T-helper 2 cell treated with Interferon-gamma antibody and Interleukin-4, amounts not matched to agents 5 μg/mL and 100 μg/mL, for 36 hours (primary cell): ENCODE data around the gene LMAN2L.

Source experiments
- DNase-seq: peaks from one replicate; pipeline ENCODE4 v3.0.0; 2021; ENCODE audit warnings: low spot score
- H3K27ac Mint-ChIP-seq: one replicate; pipeline ENCODE4 v1.8.0; 2021; ENCODE audit warnings: mild to moderate bottlenecking, mixed read lengths
- H3K27me3 Mint-ChIP-seq: one replicate; pipeline ENCODE4 v1.8.0; 2021; ENCODE audit warnings: low read depth, mixed read lengths
- H3K36me3 Mint-ChIP-seq: one replicate; pipeline ENCODE4 v1.8.0; 2021; ENCODE audit warnings: low read depth, mixed read lengths
- H3K4me1 Mint-ChIP-seq: one replicate; pipeline ENCODE4 v1.8.0; 2021; ENCODE audit warnings: low read depth, mixed read lengths
- H3K4me3 Mint-ChIP-seq: one replicate; pipeline ENCODE4 v1.8.0; 2022; ENCODE audit warnings: mild to moderate bottlenecking, moderate library complexity, mixed read lengths
- H3K9me3 Mint-ChIP-seq: one replicate; pipeline ENCODE4 v1.8.0; 2021; ENCODE audit warnings: mixed read lengths

LMAN2L gene

DNA sequence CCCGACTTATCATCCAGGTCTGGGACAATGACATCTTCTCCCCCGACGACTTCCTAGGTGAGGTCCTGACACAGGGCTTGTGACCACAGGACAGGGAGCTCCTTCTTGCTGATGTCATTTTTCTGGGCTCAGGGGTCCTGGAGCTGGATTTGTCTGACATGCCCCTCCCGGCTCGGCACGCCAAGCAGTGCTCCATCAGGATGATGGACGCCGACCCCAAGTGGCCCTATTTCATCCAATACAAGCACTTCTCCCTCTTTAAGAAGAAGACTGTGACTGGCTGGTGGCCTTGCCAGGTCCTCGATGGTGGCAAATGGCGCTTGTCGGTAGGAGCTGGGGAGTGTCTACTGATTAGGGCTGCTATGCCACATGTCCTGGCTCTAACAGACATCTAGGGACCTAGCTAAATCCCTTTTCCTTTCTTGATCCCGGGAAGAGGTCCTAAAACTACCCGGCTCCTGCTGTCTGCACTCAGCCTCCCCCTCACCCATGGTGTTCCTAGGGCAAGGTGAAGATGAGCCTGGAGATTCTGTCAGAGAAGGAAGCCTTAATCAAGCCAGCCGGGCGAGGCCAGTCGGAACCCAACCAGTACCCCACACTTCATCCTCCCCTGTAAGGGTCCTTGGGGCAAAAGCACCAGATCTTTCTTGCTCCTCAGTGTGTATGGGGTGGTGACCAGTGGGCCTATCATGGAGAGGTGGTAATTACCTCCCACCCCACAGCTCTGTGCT, 36.7 kb downstream of the LMAN2L start:
- DNase-seq, result no peak
- no peaks in the 10 kb centered on the region for H3K9me3 Mint-ChIP-seq
- H3K27ac Mint-ChIP-seq, result no peak overlapping the region
- no peaks in the 10 kb centered on the region for H3K27me3 Mint-ChIP-seq
- no peak overlapping the region for H3K4me3 Mint-ChIP-seq
- peaks cover 15% of the 10 kb centered on the region for H3K36me3 Mint-ChIP-seq
- H3K4me1 Mint-ChIP-seq, result no peaks in the 10 kb centered on the region

DNA sequence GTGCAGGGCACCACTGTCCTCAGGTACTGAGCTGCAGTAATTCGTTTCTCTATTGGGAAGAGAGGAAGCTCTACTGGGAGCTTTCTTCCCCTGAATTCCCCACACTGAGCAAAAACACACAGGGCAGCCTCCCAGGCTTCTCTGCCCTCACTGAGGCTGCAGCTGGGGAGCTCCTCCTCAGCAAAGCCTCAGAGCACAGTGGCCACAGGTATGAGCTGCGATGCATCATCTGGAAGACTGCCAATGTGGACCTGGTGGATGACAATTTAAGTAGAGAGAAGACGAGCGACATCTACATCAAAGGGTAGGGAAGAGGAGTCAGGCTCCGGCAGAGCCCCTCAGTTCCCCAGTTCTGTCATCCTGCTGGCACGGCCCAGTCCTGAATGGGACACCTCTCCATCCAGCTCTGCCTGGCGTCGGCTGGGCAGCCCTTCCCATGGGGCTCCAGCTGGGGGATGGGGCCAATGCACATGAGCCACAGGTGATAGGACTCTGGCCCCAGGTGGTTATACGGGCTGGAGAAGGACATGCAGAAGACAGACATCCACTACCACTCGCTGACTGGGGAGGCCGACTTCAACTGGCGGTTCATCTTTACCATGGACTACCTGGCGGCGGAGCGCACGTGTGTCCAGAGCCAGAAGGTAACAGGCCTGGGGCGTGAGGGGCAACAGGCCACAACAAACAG, 37.6 kb downstream of the LMAN2L start:
- H3K4me1 Mint-ChIP-seq, result no peaks in the 10 kb centered on the region
- no peaks in the 10 kb centered on the region for H3K9me3 Mint-ChIP-seq
- no peaks in the 10 kb centered on the region for H3K27me3 Mint-ChIP-seq
- H3K4me3 Mint-ChIP-seq, result no peak overlapping the region
- no peak for DNase-seq
- peaks cover 11% of the 10 kb centered on the region for H3K36me3 Mint-ChIP-seq
- no peak overlapping the region for H3K27ac Mint-ChIP-seq

DNA sequence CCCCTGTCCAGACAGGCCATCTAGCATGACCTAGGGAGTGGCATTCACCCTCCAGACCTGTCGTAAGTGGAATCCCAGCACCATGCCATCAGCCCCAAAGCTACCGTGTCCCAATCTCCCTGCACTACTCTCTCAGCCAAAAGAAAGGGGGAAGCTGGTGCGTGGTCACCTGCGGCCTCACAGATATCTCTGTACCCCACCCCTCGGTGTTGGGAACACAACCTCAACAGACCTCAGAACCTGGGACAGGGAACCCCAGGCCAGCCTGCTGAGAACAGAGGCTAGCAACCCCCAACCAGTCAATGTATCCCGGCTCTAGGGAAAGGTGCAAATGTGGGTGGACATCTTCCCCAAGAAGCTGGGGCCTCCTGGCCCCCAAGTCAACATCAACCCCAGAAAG, 38.2 kb downstream of the LMAN2L start:
- Mint-ChIP-seq H3K36me3 (peaks cover 7% of the 10 kb centered on the region), H3K4me1 (no peaks in the 10 kb centered on the region), H3K9me3 (no peaks in the 10 kb centered on the region), H3K27ac (no peak overlapping the region), H3K4me3 (no peak overlapping the region), H3K27me3 (no peaks in the 10 kb centered on the region)
- DNase-seq, result no peak

DNA sequence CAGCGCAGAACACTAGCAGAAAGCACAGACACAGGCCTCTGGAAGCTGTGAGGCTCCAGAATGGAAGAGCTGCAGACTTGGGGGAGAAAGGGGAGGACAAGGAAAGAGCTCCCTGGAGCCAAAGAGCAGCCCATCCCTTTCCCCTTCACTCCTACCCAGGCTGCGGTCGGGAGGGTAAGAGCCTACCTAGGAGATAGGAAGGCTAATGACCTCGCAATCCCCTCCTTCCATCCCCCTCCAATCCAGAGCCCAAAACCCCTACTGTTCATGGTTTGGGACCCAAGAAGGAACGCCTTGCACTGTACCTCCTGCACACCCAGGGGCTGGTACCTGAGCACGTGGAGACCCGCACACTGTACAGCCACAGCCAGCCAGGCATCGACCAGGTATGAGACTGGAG, 39.8 kb downstream of the LMAN2L start:
- Mint-ChIP-seq H3K27ac (no peak overlapping the region), H3K36me3 (no peaks in the 10 kb centered on the region), H3K4me3 (no peak overlapping the region), H3K9me3 (no peaks in the 10 kb centered on the region), H3K27me3 (no peaks in the 10 kb centered on the region), H3K4me1 (no peaks in the 10 kb centered on the region)
- no peak for DNase-seq

DNA sequence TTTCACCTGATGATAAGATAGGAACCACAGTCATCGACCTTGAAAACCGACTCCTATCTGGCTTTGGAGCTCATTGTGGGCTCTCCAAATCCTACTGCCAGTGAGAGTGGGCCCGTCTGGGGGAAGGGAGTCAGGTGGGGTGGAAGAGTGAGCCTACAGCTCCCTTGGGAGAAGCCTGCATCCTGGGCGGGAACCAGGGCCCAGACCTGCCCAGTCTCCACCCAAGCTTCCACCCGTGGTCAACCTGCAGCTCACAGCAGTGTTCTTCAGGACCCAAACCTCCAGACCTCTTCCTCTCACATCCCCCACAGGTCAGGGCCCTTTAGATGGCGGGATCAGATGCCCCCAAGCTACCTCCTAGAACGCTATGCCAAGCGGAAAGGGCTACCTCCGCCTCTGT, 40.2 kb downstream of the LMAN2L start:
- Mint-ChIP-seq H3K27me3 (no peaks in the 10 kb centered on the region), H3K27ac (no peak overlapping the region), H3K9me3 (no peaks in the 10 kb centered on the region), H3K4me1 (no peaks in the 10 kb centered on the region), H3K36me3 (no peaks in the 10 kb centered on the region), H3K4me3 (no peak overlapping the region)
- DNase-seq, result no peak

DNA sequence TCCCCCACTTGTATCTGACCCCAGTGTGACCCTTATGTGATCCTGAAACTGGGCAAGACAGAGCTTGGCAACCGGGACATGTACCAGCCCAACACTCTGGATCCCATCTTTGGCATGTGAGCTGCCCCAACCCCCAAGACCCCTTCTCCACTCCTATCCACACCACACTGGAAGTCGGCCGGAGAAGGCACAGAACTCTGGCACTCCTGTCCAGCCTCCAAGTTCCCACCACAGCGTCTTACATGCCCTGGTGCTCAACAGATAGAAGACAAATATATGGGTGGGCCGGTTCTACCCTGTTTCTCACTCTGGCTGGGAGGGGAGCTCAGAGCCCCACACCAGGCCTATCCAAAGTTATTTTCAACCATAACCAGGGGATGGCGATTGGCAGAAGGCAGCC, 40.8 kb downstream of the LMAN2L start:
- no peaks in the 10 kb centered on the region for H3K27me3 Mint-ChIP-seq
- no peak for DNase-seq
- no peaks in the 10 kb centered on the region for H3K4me1 Mint-ChIP-seq
- H3K9me3 Mint-ChIP-seq, result no peaks in the 10 kb centered on the region
- no peaks in the 10 kb centered on the region for H3K36me3 Mint-ChIP-seq
- H3K4me3 Mint-ChIP-seq, result no peak overlapping the region
- H3K27ac Mint-ChIP-seq, result no peak overlapping the region

DNA sequence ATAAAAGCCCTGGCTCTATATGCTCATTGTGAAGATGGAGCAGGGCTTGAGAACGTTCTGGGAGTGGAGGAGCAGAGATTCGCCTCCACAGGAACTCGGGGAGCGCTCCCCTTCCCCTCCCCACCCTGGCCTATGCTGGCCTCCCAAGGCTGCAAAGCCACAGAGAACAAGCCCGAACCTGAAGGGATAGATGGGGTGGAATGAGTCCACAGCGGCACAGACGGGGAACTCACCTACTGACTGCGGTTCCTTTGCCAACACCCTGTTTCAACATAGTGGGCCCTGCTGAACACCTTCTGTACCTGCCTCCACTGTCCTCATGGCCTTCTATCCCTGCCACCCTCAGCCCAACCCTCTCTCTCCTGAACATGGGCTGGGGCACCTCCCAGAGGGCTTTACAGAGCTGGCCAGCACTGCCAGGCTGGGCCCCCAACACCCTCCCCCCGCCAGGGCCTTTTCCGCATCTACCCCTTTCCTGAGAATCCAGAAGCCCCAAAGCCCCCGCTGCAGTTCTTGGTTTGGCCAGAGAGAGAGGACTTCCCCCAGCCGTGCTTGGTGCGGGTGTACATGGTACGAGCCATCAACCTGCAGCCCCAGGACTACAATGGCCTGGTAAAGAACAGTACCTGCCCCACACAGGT, 41.5 kb downstream of the LMAN2L start:
- H3K4me1 Mint-ChIP-seq, result no peaks in the 10 kb centered on the region
- no peak overlapping the region for H3K27ac Mint-ChIP-seq
- H3K36me3 Mint-ChIP-seq, result no peaks in the 10 kb centered on the region
- no peak overlapping the region for H3K4me3 Mint-ChIP-seq
- H3K27me3 Mint-ChIP-seq, result no peaks in the 10 kb centered on the region
- no peak for DNase-seq
- no peaks in the 10 kb centered on the region for H3K9me3 Mint-ChIP-seq

DNA sequence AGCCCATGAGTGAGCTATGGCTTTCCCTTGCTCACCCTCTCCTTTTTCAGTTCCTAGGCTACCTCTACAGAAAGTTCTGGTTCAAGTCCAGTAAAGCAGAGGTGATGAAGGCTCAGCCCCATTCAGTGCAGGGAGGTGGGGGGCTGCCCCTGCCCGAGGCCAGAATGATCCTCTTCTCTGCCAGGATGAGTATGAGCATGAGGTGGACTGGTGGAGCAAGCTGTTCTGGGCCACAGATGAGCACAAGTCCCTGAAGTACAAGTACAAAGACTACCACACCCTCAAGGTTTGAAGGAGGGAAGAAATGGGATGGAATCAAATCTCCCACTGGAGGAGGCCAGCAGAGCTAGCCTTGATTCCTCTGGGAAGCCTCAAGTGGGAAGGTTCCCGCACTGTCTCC, 42.4 kb downstream of the LMAN2L start:
- Mint-ChIP-seq H3K27me3 (no peaks in the 10 kb centered on the region), H3K4me3 (no peak overlapping the region), H3K4me1 (no peaks in the 10 kb centered on the region), H3K27ac (no peak overlapping the region), H3K36me3 (no peaks in the 10 kb centered on the region), H3K9me3 (no peaks in the 10 kb centered on the region)
- no peak for DNase-seq

DNA sequence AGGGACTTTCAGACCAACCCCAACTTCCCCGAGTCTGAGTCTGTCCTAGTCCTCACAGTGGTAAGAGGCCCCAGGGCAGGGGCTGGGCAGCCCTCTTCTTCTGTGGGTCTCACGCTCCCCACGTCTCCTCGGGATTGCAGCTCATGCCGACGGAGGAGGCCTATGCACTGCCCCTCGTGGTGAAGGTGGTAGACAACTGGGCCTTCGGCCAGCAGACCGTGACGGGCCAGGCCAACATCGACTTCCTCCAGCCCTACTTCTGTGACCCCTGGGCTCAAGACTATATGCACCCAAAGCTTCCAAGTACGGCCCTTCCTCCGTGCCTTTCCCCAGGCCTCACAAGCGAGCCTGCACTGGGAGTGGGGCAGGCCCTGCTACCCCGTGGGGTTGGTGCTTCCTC, 44.3 kb downstream of the LMAN2L start:
- H3K27ac Mint-ChIP-seq, result no peak overlapping the region
- no peaks in the 10 kb centered on the region for H3K4me1 Mint-ChIP-seq
- no peak overlapping the region for H3K4me3 Mint-ChIP-seq
- no peak for DNase-seq
- H3K27me3 Mint-ChIP-seq, result no peaks in the 10 kb centered on the region
- no peaks in the 10 kb centered on the region for H3K9me3 Mint-ChIP-seq
- no peaks in the 10 kb centered on the region for H3K36me3 Mint-ChIP-seq

DNA sequence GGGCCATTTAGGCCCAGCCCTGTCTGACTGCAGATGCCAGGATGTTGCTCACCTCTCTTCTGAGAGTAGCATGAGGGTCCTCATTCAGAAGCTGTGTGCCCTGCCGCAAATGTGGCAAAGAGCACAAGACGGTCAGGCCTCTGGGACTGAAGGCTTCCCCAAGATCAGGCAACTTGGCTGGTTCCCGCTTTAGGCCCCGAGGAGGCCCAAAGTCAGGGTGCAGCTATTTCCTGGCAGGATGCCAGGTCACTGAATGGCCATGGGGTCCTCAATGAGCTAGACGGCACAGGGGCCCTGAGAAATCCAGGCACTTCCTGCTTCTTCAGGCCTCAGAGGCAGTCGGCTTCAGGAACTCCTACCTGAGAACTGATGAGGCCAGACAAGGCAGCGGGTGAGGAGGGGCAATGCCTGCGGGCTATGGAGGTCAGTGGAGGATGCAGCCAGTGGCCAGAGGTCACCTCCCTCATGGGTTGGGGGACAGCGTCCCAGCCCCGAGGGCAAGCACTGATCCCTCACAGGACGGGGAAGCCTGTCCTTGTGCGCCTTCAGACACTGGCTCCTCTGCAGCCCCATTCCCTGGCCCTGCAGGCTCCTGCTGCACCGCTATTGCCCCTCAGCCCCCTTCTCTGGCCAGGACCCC, 44.9 kb downstream of the LMAN2L start:
- Mint-ChIP-seq H3K27ac (no peak overlapping the region), H3K27me3 (no peaks in the 10 kb centered on the region), H3K4me1 (no peaks in the 10 kb centered on the region), H3K4me3 (no peak overlapping the region), H3K36me3 (no peaks in the 10 kb centered on the region), H3K9me3 (no peaks in the 10 kb centered on the region)
- DNase-seq, result no peak

DNA sequence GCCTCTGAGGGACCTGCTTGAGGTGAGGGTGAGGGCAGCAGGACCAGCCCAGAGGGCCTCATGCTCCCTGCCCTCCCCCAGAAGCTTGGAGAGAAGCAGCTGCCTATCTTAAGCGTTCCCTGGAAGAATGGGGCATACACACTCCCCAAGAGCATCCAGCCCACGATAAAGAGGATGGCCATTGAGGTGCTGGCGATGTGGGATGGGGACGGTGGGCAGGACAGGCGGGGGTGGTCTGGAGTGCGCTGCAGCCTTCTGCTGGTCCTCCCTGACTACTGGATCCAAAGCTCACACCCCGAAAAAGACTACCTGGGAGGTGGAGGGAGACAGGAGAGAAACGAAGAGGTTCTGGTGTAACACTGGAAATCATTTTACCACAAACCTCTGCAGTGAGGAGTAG, 45.6 kb downstream of the LMAN2L start:
- no peak overlapping the region for H3K27ac Mint-ChIP-seq
- no peak for DNase-seq
- no peaks in the 10 kb centered on the region for H3K4me1 Mint-ChIP-seq
- H3K9me3 Mint-ChIP-seq, result no peaks in the 10 kb centered on the region
- no peaks in the 10 kb centered on the region for H3K36me3 Mint-ChIP-seq
- H3K4me3 Mint-ChIP-seq, result no peak overlapping the region
- H3K27me3 Mint-ChIP-seq, result no peaks in the 10 kb centered on the region

DNA sequence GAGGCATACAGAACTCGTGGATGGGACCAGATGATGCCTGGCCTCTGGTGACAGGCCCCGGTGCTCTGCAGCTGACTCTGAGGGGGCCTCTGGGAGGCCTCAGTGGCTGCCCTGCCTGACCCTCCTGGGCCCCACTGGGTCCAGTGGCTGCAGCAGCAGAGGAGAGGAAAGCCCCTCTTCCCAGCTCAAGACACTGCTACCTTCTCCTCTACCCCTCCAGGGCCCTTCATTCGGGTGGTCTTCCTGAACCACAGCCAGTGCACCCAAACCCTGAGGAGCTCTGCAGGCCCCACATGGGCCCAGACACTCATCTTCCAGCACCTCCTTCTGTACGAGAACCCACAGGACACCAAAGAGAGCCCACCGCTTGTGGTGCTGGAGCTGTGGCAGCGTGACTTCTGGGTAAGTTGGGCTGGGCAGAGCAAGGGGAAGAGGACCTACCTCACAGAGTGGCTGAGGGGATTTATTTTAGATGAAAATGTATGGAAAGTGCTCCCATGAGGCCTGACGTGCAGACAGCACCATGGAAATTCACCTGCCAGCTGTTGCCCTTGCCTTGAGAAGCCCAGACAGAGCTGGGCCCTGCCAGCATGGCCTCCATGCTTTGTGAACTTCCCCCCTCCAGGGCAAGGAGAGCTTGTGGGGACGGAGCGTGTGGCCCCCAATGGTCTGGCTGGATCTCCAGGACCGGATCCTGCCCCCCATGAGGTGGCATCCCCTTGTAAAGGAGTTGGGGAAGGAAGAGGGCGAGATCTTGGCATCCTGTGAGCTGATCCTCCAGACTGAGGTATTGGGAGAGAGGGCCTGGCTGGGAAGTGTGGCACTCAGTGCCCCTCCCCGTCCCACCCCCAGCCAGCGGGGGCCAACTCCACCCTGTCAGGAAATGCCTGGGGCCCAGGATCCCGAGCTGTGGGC, 46.3 kb downstream of the LMAN2L start:
- Mint-ChIP-seq H3K4me3 (no peak overlapping the region), H3K9me3 (no peaks in the 10 kb centered on the region), H3K27ac (no peak overlapping the region), H3K27me3 (no peaks in the 10 kb centered on the region), H3K4me1 (no peaks in the 10 kb centered on the region), H3K36me3 (no peaks in the 10 kb centered on the region)
- no peak for DNase-seq

DNA sequence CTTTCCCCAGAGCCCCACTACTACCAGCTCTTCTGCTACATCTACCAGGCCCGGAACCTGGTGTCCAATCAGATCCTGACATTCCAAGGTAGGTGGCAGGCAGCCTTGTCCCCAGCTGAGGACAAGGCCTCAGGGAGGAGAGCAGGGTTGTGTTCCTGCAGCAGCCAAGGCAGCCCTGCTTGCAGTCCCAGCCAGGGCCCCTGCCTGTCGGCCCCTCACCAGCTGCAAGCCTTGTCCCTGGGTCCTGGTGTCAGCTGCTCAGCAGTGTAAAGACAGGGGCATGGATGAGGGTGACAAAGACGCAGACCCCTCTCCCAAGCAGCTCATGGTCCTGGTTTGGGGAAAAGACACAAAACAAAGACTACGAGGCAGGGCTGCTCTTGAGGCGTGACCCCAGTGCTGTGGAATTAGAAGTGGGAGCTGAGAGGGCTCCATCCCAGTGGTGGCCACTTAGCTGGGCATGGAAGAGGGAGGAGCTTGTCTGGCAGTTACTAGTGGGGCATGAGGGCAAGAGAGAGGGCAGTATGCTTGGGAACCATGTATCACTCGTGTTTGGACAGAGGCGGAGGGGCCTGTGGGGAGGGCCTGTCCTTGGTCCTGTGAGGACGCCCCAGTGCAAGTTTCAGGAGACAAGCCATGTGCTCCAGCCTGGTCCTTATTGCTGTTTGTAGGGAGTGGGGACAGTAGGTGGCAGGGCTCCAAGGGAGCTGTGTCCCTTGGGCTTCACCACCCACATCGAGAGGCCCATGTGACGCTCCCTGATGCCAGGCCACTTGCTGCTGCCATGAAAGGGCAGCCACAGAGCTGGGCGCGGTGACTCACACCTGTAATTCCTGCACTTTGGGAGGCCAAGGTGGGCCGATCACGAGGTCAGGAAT, 47.5 kb downstream of the LMAN2L start:
- H3K4me3 Mint-ChIP-seq, result no peak overlapping the region
- no peaks in the 10 kb centered on the region for H3K27me3 Mint-ChIP-seq
- H3K9me3 Mint-ChIP-seq, result no peaks in the 10 kb centered on the region
- no peaks in the 10 kb centered on the region for H3K36me3 Mint-ChIP-seq
- H3K4me1 Mint-ChIP-seq, result no peaks in the 10 kb centered on the region
- no peak overlapping the region for H3K27ac Mint-ChIP-seq
- DNase-seq, result no peak
